HepG2 (cell line): ENCODE measurements around the gene OPA3. TPM values are rescaled to one million over a fixed set of nuclear protein-coding genes. Genes with fewer than 3 reads are reported as not detected.

Source experiments
- ATAC-seq: fragments of 200-7000 bp; cut with Tn5 transposase; 3 replicates; pipeline ENCODE4 v1.9.1; 2020; ENCODE audit warnings: mild to moderate bottlenecking, moderate library complexity
- BruUV-seq: library from RNA; stranded (reverse); fragments of 400-500 nt; replicated peaks from 2 replicates; lab custom pipeline; 2021; lab: Mats Ljungman, UMichigan
- CTCF ChIA-PET: fragments of 300-600 bp; formaldehyde crosslinking; extraction: SDS; loops from one replicate; lab custom pipeline; 2021; ENCODE audit warnings: low total read pairs, inconsistent platforms, low intra/inter-chr PET ratio; lab: Yijun Ruan, JAX
- POLR2A ChIA-PET: fragments of 350-600 bp; sonication (Branson Sonifier 250); formaldehyde crosslinking; loops from one replicate; lab custom pipeline; 2020; ENCODE audit warnings: antibody characterized with exemption, inconsistent platforms; lab: Yijun Ruan, JAX
- DNase-seq: peaks from one replicate; pipeline ENCODE4 v3.0.0-alpha.2; 2015; ENCODE audit warnings: low spot score
- FAIRE-seq: peaks from 3 replicates; lab custom pipeline; 2011; peaks lifted over from hg19 to GRCh38; lab: Jason Lieb, UNC
- H2AFZ ChIP-seq: one replicate; pipeline ENCODE4 v1.6.1; 2011; ENCODE audit warnings: low read length, inconsistent platforms
- H3K27ac ChIP-seq: fragments of 300-600 bp; 3 replicates; pipeline ENCODE4 v1.8.0; 2011; ENCODE audit warnings: mixed run types, mild to moderate bottlenecking, mixed read lengths, low read length, inconsistent platforms; ENCODE audit not compliant: insufficient read depth; ENCODE audit errors: extremely low read length
- H3K27me3 ChIP-seq, 2 experiments: fragments of 200-600 bp in 1 of 2; 2 replicates in 1 of 2; 3 replicates in 1 of 2; pipeline versions ENCODE4 v1.6.0 to v1.8.0; 2011; ENCODE audit warnings: low read length in 2 of 2, mild to moderate bottlenecking in 2 of 2, moderate library complexity in 2 of 2, inconsistent platforms in 1 of 2; ENCODE audit not compliant: insufficient read depth in 2 of 2, control insufficient read depth in 1 of 2
- H3K36me3 ChIP-seq, 2 experiments: fragments of 200-600 bp in 1 of 2; replicated peaks in 1 of 2; 2 replicates in 1 of 2; 3 replicates in 1 of 2; pipeline versions ENCODE4 v1.5.1 to v1.8.0; 2011; ENCODE audit warnings: low read length in 2 of 2, inconsistent platforms in 1 of 2; ENCODE audit not compliant: insufficient read depth in 2 of 2, control insufficient read depth in 1 of 2
- H3K4me1 ChIP-seq: 2 replicates; pipeline ENCODE4 v1.5.1; 2012; ENCODE audit warnings: low read length, inconsistent platforms; ENCODE audit not compliant: insufficient read depth
- H3K4me2 ChIP-seq: 2 replicates; pipeline ENCODE4 v1.6.0; 2011; ENCODE audit warnings: low read depth, low read length, inconsistent platforms
- H3K4me3 ChIP-seq, 3 experiments: fragments of 200-600 bp in 1 of 3; sonication (generic), shearing (Covaris generic) in 1 of 3; replicated peaks in 1 of 3; 2 replicates each; pipeline ENCODE4 v1.5.1; 2011 to 2016; ENCODE audit warnings: low read length in 3 of 3, inconsistent platforms in 2 of 3, low read depth in 2 of 3, mild to moderate bottlenecking in 2 of 3, control low read depth in 1 of 3, mixed read lengths in 1 of 3; ENCODE audit not compliant: insufficient read depth in 1 of 3
- H3K79me2 ChIP-seq: one replicate; pipeline ENCODE4 v1.6.1; 2011; ENCODE audit warnings: low read length, inconsistent platforms; ENCODE audit not compliant: insufficient read depth
- H3K9ac ChIP-seq: 2 replicates; pipeline ENCODE4 v1.6.0; 2011; ENCODE audit warnings: mild to moderate bottlenecking, low read depth, low read length, inconsistent platforms; ENCODE audit not compliant: insufficient read depth
- H3K9me3 ChIP-seq: 2 replicates; pipeline ENCODE4 v1.5.1; 2012; ENCODE audit warnings: mild to moderate bottlenecking, low read length
- H4K20me1 ChIP-seq: 2 replicates; pipeline ENCODE4 v1.6.0; 2011; ENCODE audit warnings: inconsistent platforms, mild to moderate bottlenecking, low read length, moderate library complexity; ENCODE audit not compliant: insufficient read depth
- HDAC2 ChIP-seq: sonication (generic); formaldehyde crosslinking; IDR thresholded peaks from 2 replicates; pipeline ENCODE4 v1.4.0; 2020; ENCODE audit warnings: missing genetic modification reagents
- JUND ChIP-seq: sonication (generic); formaldehyde crosslinking; IDR thresholded peaks from 2 replicates; pipeline ENCODE4 v1.8.0; 2022; ENCODE audit warnings: mild to moderate bottlenecking, missing genetic modification reagents
- LRRFIP1 ChIP-seq: sonication (generic); formaldehyde crosslinking; conservative IDR thresholded peaks from 2 replicates; pipeline ENCODE4 v1.4.0; 2020; ENCODE audit warnings: missing genetic modification reagents
- MEIS2 ChIP-seq: sonication (generic); formaldehyde crosslinking; IDR thresholded peaks from 2 replicates; pipeline ENCODE4 v1.9.0; 2021; ENCODE audit warnings: mild to moderate bottlenecking, missing genetic modification reagents
- NAIF1 ChIP-seq: sonication (generic); formaldehyde crosslinking; IDR thresholded peaks from 2 replicates; pipeline ENCODE4 v1.5.0; 2020; ENCODE audit warnings: mild to moderate bottlenecking, missing genetic modification reagents, borderline replicate concordance
- NCOA2 ChIP-seq: sonication (generic); formaldehyde crosslinking; IDR thresholded peaks from 2 replicates; pipeline ENCODE4 v1.8.0; 2022; ENCODE audit warnings: inconsistent platforms
- NONO ChIP-seq, 2 experiments: fragments of 450-650 bp in 1 of 2; sonication (generic) in 1 of 2; formaldehyde crosslinking in 1 of 2; IDR thresholded peaks in 1 of 2; conservative IDR thresholded peaks in 1 of 2; 2 replicates each; pipeline versions ENCODE4 v1.6.1 to v1.8.0; 2017 to 2022; ENCODE audit warnings: mild to moderate bottlenecking in 1 of 2, missing genetic modification reagents in 1 of 2, moderate library complexity in 1 of 2
- RAD21 ChIP-seq: fragments of 450-650 bp; formaldehyde crosslinking; IDR thresholded peaks from 2 replicates; pipeline ENCODE4 v1.5.0; 2020; ENCODE audit warnings: mild to moderate bottlenecking
- RFX3 ChIP-seq: IDR thresholded peaks from 2 replicates; pipeline ENCODE4 v1.6.1; 2016; ENCODE audit warnings: missing biosample characterization, missing genetic modification reagents
- YEATS4 ChIP-seq: sonication (generic); formaldehyde crosslinking; IDR thresholded peaks from 2 replicates; pipeline ENCODE4 v1.4.0; 2020; ENCODE audit warnings: missing genetic modification reagents, borderline replicate concordance
- ZKSCAN5 ChIP-seq: sonication (generic); formaldehyde crosslinking; IDR thresholded peaks from 2 replicates; pipeline ENCODE4 v1.5.1; 2020; ENCODE audit warnings: mild to moderate bottlenecking, missing genetic modification reagents
- ZNF451 ChIP-seq: sonication (generic); formaldehyde crosslinking; IDR thresholded peaks from 2 replicates; pipeline ENCODE4 v1.5.0; 2020; ENCODE audit warnings: mild to moderate bottlenecking, missing genetic modification reagents
- ZNF572 ChIP-seq: sonication (generic); formaldehyde crosslinking; IDR thresholded peaks from 2 replicates; pipeline ENCODE4 v1.5.1; 2020; ENCODE audit warnings: mild to moderate bottlenecking, missing genetic modification reagents
- ZNF609 ChIP-seq: sonication (generic); formaldehyde crosslinking; IDR thresholded peaks from 2 replicates; pipeline ENCODE4 v1.4.0; 2020; ENCODE audit warnings: mild to moderate bottlenecking, missing genetic modification reagents, borderline replicate concordance
- ZNF674 ChIP-seq: sonication (generic); formaldehyde crosslinking; IDR thresholded peaks from 2 replicates; pipeline ENCODE4 v1.5.0; 2020; ENCODE audit warnings: low read depth, mild to moderate bottlenecking, missing genetic modification reagents
- ZNF761 ChIP-seq: sonication (generic); formaldehyde crosslinking; conservative IDR thresholded peaks from 2 replicates; pipeline ENCODE4 v1.4.0; 2020; ENCODE audit warnings: mild to moderate bottlenecking, missing genetic modification reagents
- ZNF841 ChIP-seq: sonication (generic); formaldehyde crosslinking; IDR thresholded peaks from 2 replicates; pipeline ENCODE4 v1.8.1; 2023; ENCODE audit warnings: missing genetic modification reagents, borderline replicate concordance
- WGBS: methylation state at CpG from one replicate; pipeline ENCODE4 v1.1.6; 2017; ENCODE audit warnings: low lambda C conversion rate; 5-methylcytosine and 5-hydroxymethylcytosine counted together
- in situ Hi-C: cut with HindIII; loops from 2 replicates; pipeline ENCODE4 v1.10.0; 2017; ENCODE audit warnings: low pct_unique_long_range_greater_than_20kb; ENCODE audit not compliant: extremely low pct_ligation_motif_present
- intact Hi-C: fragments of 100-400 bp; cut with micrococcal nuclease; formaldehyde crosslinking; loops from one replicate; pipeline ENCODE4 v1.10.0; 2022; ENCODE audit not compliant: unreplicated experiment
- polyA plus RNA-seq, 8 experiments: library from polyadenylated mRNA; depleted of rRNA in 3 of 8; stranded (reverse) in 7 of 8; unstranded in 1 of 8; fragments of >200 nt; fragmentation: Illumina TruSeq in 4 of 8; extraction: Trizol in 4 of 8; gene quantifications; 2 replicates each; pipeline versions ENCODE4 v1.2.1 to v1.2.3, GENCODE V29; 2011 to 2016; ENCODE audit warnings: low read depth in 4 of 8, missing spikeins in 1 of 8, mixed read lengths in 1 of 8; ENCODE audit not compliant: insufficient read depth in 1 of 8
- total RNA-seq, 5 experiments: library from RNA; depleted of rRNA; stranded (reverse); fragments of >200 nt; fragmentation: Illumina TruSeq; extraction: Trizol; gene quantifications; 2 replicates each; pipeline ENCODE4 v1.2.3, GENCODE V29; 2016; ENCODE audit warnings: low read depth in 1 of 5

OPA3 gene
- total and polyA plus RNA-seq, 2 of the 13 experiments (the other 11 are each of a cell fraction or from before 2014, with no cell fraction given) = 8.3 to 17.7 TPM

- H3K9ac ChIP-seq = no peak overlapping the region
- in situ Hi-C loops (loop anchor here (5.0 kb wide), 1 partner anchor 52 kb away; no protein-coding TSS in a partner anchor), intact Hi-C loops (loop anchor here (1.0 kb wide), 2 partner anchors 53 to 56 kb away; no protein-coding TSS in a partner anchor)
- H2AFZ ChIP-seq = no peak overlapping the region
- H3K4me2 ChIP-seq = peak overlapping the region; percentile 45; the same call in 1 of the 2 replicates
- H3K27ac ChIP-seq = no peak overlapping the region
- H3K4me3 ChIP-seq = no peak overlapping the region
- peak; percentile 48 for ATAC-seq
- CTCF ChIA-PET = interaction anchor here (1.8 to 3.4 kb wide), 3 partner anchors 52 to 103 kb away, joined by 14 to 29 read pairs (median 15); partner anchors contain the start of gene QPCTL
- peaks cover 28% of the 10 kb centered on the region for H3K4me1 ChIP-seq
- BruUV-seq = no TSS peak
- no peak for FAIRE-seq
- H3K36me3 ChIP-seq = no peaks in the 10 kb centered on the region
- no peaks in the 10 kb centered on the region for H3K79me2 ChIP-seq
- no peaks in the 10 kb centered on the region; a peak in 1 of 5 replicates for H3K27me3 ChIP-seq
- 22% methylated on average over 6 of the region's 15 CpGs for WGBS
- DNase-seq = no peak
- H4K20me1 ChIP-seq = no peaks in the 10 kb centered on the region
- no peaks in the 10 kb centered on the region for H3K9me3 ChIP-seq
- POLR2A ChIA-PET = interaction anchor here (1.0 to 1.4 kb wide), 4 partner anchors 10 to 102 kb away, joined by 3 to 19 read pairs (median 4); partner anchors contain the start of genes EML2, QPCTL and SNRPD2
- TF ChIP-seq ZNF674 (CRISPR knock-in tag) (no peak), ZKSCAN5 (CRISPR knock-in tag) (no peak), ZNF841 (CRISPR knock-in tag) (no peak), ZNF451 (CRISPR knock-in tag) (0 out of 2 replicates have a peak, but pooled peaks have one; percentile 2), MEIS2 (CRISPR knock-in tag) (no peak), NONO (IDR thresholded peaks at IDR 0.05) (no peak), NONO (CRISPR knock-in tag; conservative IDR thresholded peaks at IDR 0.05) (no peak), JUND (CRISPR knock-in tag) (no peak), LRRFIP1 (no peak), ZNF761 (CRISPR knock-in tag) (no peak), RFX3 (CRISPR knock-in tag) (no peak), ZNF572 (peak; percentile 32; the same call in 1 of the 2 replicates), ZNF609 (CRISPR knock-in tag) (0 out of 2 replicates have a peak, but pooled peaks have one; percentile 0), YEATS4 (CRISPR knock-in tag) (no peak), NCOA2 (CRISPR knock-in tag) (no peak), HDAC2 (no peak), RAD21 (CRISPR knock-in tag) (no peak), NAIF1 (CRISPR knock-in tag) (no peak)
Observed at GRCh38 chr19:45590300-45591003, 5.8 kb upstream of the OPA3 start.
